PFSK-1 (cell line): ENCODE data around the gene ZNF746.

Experiments
- FOXP2 ChIP-seq: optimal IDR thresholded peaks from 2 replicates; pipeline ENCODE3; 2011; ENCODE audit warnings: borderline replicate concordance, control low read depth, inconsistent platforms; ENCODE audit not compliant: insufficient read depth; ENCODE audit errors: extremely low read length, extremely low read depth
- POLR2AphosphoS5 ChIP-seq: IDR thresholded peaks from 2 replicates; pipeline ENCODE4 v1.6.1; 2012; ENCODE audit warnings: low read depth, mild to moderate bottlenecking, control low read depth, low read length, moderate library complexity
- SIN3A ChIP-seq: IDR thresholded peaks from 2 replicates; pipeline ENCODE4 v1.6.1; 2012; ENCODE audit warnings: mild to moderate bottlenecking, low read length, moderate library complexity, borderline replicate concordance; ENCODE audit not compliant: insufficient read depth
- TAF1 ChIP-seq: IDR thresholded peaks from 2 replicates; pipeline ENCODE4 v1.6.1; 2012; ENCODE audit warnings: low read length, control low read depth, borderline replicate concordance; ENCODE audit not compliant: insufficient read depth

DNA sequence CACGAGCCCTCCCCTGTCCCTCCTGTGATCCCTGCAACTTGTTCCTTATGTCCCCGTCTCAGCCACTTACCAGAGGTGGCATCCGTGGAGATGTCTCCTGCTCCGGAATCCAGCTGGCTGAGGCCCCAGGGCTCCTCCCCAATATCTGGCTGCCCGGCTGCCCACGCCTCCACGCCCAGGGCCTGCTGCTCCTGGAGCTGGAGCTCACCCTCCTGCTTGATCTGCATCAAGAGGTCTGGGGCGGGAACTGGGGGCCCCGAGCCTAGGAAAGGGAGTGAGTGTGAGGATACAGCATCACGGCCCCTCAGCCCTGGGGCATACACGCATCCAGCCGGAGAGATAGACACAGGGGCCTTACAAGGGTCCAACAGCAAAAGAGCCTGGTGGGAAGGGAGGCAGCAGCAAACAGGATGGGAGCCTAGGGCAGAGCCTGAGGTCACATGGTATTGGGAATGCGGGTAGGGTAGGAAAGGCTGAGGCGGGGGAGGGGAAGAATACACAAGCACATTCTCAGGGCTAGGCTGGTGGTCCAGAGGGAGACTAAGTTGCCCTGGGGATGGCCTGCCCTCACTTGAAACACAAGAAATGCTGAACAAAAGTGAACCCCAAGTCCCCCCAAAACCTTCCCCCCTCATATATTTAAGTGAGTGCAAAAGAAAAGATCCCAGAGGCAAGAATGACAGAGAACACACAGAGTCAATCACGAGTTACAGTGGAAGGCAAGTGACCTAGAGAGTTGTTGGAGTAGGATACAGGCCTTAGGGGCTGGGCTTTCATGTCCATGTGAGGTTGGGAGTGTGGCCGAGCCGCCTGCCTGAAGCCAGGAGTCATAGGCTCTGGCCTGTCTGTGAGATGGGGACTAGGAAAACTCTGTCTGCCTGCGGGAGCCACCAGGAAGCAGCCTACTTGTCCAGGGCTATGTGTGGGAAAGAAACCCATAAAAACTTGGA is 19.8 kb downstream of the ZNF746 start:
- TF ChIP-seq TAF1, result no peak
- no peak for TF ChIP-seq POLR2AphosphoS5
- TF ChIP-seq FOXP2, result no peak
- TF ChIP-seq SIN3A, result no peak
